Gastrocnemius medialis (tissue), 4 donors: ENCODE data around the gene DNAJC18.

ENCODE experiments used
- CTCF ChIP-seq, 5 experiments: fragments of 450-650 bp in 3 of 5; fragments of 200-600 bp in 2 of 5; sonication (generic) in 2 of 5; IDR thresholded peaks in 4 of 5; conservative IDR thresholded peaks in 1 of 5; 1 replicate in 4 of 5; 2 replicates in 1 of 5; pipeline ENCODE4 v1.5.1; 2016 to 2019; ENCODE audit warnings: antibody characterized with exemption in 5 of 5, mild to moderate bottlenecking in 3 of 5, moderate library complexity in 3 of 5
- POLR2A ChIP-seq, 2 donors: fragments of 450-650 bp; IDR thresholded peaks; one replicate each; pipeline ENCODE4 v1.6.1; 2017; ENCODE audit warnings: antibody characterized with exemption in 2 of 2, mild to moderate bottlenecking in 2 of 2, moderate library complexity in 2 of 2

GRCh38 chr5:139382807-139383206 is 56.5 kb downstream of the DNAJC18 start:
- TF ChIP-seq POLR2A (IDR thresholded peaks at IDR 0.05) (no peak), CTCF (IDR thresholded peaks at IDR 0.05 in 4 of 5, conservative IDR thresholded peaks at IDR 0.05 in 1 of 5) (no peak)
